SK-N-SH (cell line): ENCODE measurements around the gene HMGXB4.

Experiments used
- CHD2 ChIP-seq: fragments of 150-350 bp; IDR thresholded peaks from 2 replicates; pipeline ENCODE4 v1.6.1; 2018; ENCODE audit warnings: low read length; ENCODE audit not compliant: partially characterized antibody
- CTCF ChIP-seq: fragments of 200-600 bp; sonication (generic); IDR thresholded peaks from 2 replicates; pipeline ENCODE4 v1.6.1; 2017; ENCODE audit warnings: antibody characterized with exemption, mild to moderate bottlenecking, moderate library complexity
- FOXM1 ChIP-seq: IDR thresholded peaks from 2 replicates; pipeline ENCODE4 v1.4.0; 2012; ENCODE audit warnings: low read depth, mild to moderate bottlenecking
- GABPA ChIP-seq: IDR thresholded peaks from 2 replicates; pipeline ENCODE4 v1.4.0; 2012; ENCODE audit warnings: low read depth, mild to moderate bottlenecking
- IRF3 ChIP-seq: fragments of 150-350 bp; IDR thresholded peaks from 2 replicates; pipeline ENCODE4 v1.6.1; 2016; ENCODE audit warnings: mild to moderate bottlenecking, low read depth, low read length
- JUND ChIP-seq: IDR thresholded peaks from 2 replicates; pipeline ENCODE4 v1.4.0; 2012
- PBX3 ChIP-seq: IDR thresholded peaks from 2 replicates; pipeline ENCODE4; 2012
- POLR2AphosphoS5 ChIP-seq: IDR thresholded peaks from 2 replicates; pipeline ENCODE4 v1.6.1; 2012; ENCODE audit warnings: low read depth, low read length
- RAD21 ChIP-seq: IDR thresholded peaks from 2 replicates; pipeline ENCODE4 v1.6.1; 2012; ENCODE audit warnings: mild to moderate bottlenecking, low read length
- RCOR1 ChIP-seq: fragments of 150-350 bp; IDR thresholded peaks from 2 replicates; pipeline ENCODE4 v1.6.1; 2017; ENCODE audit warnings: antibody characterized with exemption, low read length
- RFX5 ChIP-seq: IDR thresholded peaks from 2 replicates; pipeline ENCODE4 v1.6.1; 2012; ENCODE audit warnings: mild to moderate bottlenecking, improper control_type of control experiment, low read length
- USF1 ChIP-seq: IDR thresholded peaks from 2 replicates; pipeline ENCODE4 v1.4.0; 2012; ENCODE audit warnings: low read depth, borderline replicate concordance
- YY1 ChIP-seq: IDR thresholded peaks from 2 replicates; pipeline ENCODE4 v1.4.0; 2012; ENCODE audit warnings: low read depth, mild to moderate bottlenecking
- TF ChIP-seq, protein P1 (sequence below): IDR thresholded peaks from 2 replicates; pipeline ENCODE4 v1.6.1; 2012; ENCODE audit warnings: mild to moderate bottlenecking, low read depth, low read length, moderate library complexity

DNA sequence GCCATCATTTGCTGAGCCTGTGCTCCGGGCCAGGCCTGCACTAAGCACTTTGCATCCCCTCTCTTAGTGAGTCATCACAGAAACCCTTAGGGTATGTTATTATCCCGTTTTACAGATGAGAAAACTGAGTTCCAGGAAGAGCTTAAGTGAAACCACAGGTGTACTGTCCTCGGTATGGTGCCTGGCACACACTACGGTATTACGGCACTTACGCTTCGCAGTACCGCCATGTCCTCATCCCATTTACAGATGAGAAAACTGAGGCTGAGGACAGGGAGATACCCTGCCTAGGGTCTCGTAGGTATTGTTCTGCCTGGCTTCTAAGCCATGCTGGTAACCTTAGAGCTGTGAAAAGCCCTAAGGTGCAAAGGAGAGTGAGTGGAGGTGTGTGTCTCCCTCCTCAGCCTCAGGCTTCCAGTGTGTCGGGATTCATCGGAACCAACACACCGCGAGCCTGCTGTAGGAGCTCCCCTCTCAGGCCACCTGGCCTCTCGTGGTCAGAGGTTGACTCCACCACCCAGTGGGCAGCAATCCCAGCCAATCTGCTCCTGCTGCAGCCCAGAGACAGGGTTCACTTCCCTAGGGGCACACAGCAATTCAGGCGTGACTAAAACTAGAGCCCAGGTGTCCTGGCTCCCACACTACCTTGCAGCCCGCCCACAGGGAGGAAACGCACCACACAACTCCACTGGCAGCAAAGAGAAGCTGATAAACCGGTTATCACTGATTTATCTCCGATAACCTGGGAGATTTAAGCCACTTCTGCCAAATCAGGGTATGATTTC lies 84.0 kb downstream of the HMGXB4 start:
- TF ChIP-seq PBX3 (no peak), USF1 (no peak), CTCF (no peak), CHD2 (no peak), RAD21 (no peak), POLR2AphosphoS5 (no peak), JUND (no peak), RCOR1 (no peak), RFX5 (no peak), GABPA (no peak), IRF3 (no peak), FOXM1 (no peak), YY1 (no peak)
- TF ChIP-seq, protein P1, sequence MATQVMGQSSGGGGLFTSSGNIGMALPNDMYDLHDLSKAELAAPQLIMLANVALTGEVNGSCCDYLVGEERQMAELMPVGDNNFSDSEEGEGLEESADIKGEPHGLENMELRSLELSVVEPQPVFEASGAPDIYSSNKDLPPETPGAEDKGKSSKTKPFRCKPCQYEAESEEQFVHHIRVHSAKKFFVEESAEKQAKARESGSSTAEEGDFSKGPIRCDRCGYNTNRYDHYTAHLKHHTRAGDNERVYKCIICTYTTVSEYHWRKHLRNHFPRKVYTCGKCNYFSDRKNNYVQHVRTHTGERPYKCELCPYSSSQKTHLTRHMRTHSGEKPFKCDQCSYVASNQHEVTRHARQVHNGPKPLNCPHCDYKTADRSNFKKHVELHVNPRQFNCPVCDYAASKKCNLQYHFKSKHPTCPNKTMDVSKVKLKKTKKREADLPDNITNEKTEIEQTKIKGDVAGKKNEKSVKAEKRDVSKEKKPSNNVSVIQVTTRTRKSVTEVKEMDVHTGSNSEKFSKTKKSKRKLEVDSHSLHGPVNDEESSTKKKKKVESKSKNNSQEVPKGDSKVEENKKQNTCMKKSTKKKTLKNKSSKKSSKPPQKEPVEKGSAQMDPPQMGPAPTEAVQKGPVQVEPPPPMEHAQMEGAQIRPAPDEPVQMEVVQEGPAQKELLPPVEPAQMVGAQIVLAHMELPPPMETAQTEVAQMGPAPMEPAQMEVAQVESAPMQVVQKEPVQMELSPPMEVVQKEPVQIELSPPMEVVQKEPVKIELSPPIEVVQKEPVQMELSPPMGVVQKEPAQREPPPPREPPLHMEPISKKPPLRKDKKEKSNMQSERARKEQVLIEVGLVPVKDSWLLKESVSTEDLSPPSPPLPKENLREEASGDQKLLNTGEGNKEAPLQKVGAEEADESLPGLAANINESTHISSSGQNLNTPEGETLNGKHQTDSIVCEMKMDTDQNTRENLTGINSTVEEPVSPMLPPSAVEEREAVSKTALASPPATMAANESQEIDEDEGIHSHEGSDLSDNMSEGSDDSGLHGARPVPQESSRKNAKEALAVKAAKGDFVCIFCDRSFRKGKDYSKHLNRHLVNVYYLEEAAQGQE = no peak
